ENCODE results near the gene SEPTIN1. TPM values are rescaled to one million over a fixed set of nuclear protein-coding genes. Genes with fewer than 3 reads are reported as not detected.

Gene SEPTIN1
- polyA plus RNA-seq, 5 donors, result 2.0 to 4.0 (median 2.7) TPM

DNA sequence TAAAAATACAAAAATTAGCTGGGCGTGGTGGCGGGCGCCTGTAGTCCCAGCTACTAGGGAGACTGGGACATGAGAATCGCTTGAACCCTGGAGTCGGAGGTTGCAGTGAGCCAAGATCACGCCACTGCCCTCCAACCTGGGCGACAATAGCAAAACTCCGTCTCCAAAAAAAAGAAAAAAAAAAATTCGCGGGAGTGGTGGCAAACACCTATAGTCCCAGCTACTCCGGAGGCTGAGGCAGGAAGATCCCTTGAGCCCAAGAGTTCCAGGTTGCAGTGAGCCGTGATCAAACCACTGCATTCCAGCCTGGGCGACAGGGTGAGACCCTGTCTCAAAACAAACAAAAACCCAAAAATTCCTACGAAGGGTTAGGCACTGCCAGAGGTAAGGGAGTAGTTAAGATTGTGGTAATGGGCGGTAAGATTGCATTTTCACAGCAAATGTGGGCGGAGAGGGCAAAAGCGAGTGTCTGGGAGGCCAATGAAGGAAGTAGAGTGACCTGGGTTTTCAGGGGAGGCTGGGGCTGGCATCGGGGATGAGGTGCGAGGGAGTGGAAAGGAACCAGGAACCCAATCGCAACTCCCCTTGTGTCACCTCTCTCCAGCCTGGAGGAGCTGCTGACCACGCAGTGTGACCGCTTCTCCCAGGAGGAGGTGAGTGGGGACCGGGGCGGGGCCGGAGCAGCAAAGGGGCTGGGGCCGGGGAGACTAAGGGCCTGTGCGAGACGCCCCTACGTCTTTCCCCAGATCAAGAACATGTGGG lies 5.1 kb downstream of the SEPTIN1 start:
- DNase-seq, result no peak

DNA sequence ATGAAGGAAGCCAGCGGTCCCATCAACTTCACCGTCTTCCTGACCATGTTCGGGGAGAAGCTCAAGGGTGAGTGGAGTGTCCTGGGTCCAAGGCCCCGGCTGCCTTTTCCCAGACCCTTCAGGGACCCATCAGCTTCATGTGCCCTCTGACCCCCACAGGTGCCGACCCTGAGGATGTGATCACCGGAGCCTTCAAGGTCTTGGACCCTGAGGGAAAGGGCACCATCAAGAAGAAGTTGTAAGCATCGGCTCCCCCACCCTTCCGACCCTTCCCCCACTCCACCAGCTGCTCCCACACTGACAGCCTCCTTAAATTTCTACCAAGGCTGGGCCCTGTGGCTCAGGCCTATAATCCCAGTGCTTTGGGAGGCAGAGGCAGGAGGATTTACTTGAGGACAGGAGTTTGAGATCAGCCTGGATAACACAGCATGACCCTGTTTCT lies 5.9 kb downstream of the SEPTIN1 start:
- DNase-seq, result no peak

DNA sequence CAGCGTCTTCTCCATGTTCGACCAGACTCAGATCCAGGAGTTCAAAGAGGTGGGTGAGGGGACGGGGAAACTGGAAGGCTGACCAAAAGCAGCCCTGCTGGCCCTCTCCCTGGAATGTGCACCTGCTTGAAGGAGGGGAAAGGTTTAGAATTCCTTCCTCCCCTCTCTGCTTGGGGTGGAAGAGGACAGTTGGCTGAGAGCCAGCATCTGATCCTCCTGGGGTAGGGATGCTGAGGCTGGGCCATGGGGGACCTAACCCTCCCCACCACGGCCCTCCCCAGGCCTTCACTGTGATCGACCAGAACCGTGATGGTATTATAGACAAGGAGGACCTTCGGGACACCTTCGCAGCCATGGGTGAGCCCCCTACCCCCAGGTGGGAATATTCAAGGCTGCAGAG lies 6.5 kb downstream of the SEPTIN1 start:
- no peak for DNase-seq

DNA sequence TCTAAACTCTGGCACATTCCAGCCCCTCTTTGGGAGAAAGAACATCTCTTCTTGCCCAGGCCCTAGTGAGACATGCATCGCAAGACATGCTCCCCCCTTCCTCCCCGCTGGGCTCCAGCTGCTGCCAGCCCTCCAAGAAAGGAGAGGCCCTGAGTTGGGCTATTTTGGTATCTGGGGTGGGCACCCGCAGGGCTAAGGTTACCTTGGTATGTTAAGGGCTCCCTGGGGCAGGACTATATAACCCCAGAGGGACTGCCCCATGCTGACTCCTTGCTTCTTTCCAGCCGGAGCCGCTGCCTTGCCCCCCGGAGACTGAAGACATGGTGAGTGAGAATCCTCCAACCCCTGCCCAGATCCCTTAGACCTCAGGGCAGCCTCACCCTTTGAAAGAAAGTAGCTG lies 7.8 kb downstream of the SEPTIN1 start, which contains the start of gene MYL11:
MYL11 (plus strand) TSS at position 265 of the 400 bp plus-strand sequence; CDS start at position 321, 56 bp downstream.
- no peak for DNase-seq

DNA sequence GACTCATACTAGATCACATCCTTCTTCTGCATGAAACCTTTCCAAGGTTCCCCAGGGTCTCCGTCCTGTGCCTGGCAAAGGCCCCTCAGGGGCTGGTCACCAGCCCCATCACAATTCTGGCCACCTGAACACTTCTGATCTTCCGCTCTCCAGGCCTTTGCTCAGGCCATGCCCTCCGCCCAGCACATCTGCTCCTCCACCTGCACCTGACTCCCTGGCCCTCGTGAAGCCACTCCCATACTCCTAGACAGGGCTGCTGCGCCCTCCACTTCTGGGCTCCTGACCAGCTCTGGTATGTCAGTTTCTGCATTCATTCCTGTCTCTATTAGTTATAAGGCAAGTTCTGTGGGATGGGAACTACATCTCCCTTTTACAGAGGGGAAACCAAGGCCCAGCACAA lies 9.6 kb downstream of the SEPTIN1 start:
- DNase-seq, result no peak

DNA sequence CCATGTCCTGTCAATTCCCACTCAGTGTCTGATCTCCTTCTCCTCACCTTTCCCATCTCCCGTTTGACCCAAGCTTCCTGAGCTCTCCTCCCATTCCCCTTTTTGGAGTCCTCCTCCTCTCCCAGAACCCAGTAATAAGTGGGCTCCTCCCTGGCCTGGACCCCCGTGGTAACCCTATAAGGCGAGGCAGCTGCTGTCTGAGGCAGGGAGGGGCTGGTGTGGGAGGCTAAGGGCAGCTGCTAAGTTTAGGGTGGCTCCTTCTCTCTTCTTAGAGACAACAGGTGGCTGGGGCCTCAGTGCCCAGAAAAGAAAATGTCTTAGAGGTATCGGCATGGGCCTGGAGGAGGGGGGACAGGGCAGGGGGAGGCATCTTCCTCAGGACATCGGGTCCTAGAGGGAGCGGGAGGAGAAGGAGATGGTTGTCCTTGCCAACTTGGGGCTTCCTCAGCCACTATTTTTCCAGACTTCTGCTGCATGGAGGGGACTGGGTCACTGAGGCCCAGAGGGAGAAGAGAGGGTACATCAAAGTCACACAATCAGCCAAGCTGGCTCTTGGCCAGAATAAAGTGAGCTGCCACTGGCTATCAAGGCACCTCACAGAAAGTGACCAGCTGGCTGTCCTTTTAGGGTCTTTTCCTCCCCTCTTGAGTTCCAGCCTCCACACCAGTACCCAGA lies 10.2 kb downstream of the SEPTIN1 start:
- no peak for DNase-seq

DNA sequence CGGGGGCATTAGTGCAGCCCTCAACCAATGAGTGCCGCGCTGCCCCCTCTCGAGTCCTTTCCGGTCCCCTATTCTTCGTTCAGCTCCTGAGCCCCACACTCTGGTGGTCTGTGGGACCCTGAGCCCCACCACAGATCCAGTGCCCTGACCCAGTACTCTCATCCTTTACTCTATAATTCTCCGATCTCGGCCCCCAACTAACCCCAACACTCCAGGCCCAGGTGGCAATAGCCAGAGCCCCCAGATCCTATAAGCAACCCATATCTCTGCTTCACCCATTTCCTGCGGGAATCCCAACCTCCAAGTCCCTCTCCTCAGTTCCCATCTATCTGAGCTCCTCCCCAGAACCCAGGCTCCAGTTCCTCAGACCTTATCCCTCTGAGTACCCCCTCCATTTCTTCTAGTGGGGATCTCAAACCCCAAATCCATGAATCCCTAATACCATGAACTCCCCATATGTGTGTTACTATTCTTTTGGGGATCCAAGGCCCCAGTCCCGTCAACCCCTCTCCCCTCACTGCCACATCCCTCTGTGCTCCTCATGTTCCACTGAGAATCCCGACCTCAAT lies 11.0 kb downstream of the SEPTIN1 start:
- no peak for DNase-seq

DNA sequence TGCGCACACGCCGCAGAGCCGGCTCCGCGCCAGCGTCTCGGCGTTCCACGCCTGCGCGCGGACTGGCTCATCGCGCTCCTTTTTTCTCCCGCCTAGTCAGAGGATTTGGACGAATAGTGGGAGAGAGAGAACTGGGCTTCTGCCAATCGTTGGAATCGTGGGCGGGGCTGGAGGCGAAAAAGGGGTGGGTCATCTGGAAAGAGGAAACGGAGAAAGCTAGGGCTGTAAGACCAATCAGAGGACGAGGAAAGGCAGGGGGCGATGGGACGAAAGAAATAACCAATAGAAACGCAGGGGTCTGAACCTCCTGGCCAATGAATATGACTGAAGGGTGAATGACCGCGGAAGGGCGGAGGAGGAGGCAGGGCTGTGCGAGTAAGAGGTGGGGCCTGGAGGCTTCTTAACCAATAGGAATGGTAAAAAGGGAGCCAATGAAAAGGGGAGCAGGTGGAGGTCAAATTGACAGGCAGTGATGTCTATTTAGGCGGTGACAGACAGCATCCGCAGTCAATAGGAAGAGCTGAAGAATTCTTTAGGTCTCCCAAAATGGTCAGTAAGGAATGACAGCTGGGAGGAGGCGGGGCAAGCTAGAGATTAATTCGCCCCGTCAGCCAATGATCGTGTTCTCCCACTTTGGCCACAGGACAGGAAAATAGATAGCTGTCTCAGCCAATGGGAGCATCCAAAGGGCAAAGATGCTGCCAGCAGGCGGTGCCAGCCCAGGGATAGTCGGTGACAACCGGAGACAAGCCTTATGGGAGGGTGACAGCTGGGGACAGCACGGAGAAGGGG lies 11.7 kb downstream of the SEPTIN1 start, which contains the start of gene TBC1D10B:
TBC1D10B (minus strand) TSS at position 39 of the 792 bp plus-strand sequence. CDS start 311 bp downstream, outside the sequence.
- DNase-seq, result peak; percentile 100

DNA sequence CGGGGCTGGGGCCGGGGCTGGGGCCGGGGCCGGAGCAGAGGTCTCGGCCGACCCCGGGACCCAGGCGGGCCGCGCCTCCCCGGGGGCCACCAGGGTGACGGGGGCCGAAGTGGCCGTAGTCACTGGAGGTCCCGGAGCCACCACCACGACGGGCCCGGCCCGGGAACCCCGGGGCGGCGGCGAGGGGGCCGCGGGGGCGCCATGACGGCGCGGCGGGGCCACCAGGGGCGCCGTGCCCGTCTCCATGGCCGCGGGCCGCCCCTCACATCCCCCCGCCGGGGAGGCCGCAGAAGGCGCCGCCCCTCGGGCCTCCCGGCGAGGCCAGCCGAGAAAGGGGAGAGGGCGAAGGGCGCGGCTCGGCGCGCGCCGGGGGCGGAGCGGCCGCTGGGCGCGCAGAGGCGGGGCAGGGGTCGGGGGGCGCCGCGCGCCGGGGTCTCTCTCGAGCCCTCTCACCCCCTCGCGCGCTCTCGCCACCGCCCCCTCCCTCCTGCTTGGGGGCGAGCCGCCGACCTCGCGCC lies 12.4 kb downstream of the SEPTIN1 start:
- DNase-seq, result no peak

DNA sequence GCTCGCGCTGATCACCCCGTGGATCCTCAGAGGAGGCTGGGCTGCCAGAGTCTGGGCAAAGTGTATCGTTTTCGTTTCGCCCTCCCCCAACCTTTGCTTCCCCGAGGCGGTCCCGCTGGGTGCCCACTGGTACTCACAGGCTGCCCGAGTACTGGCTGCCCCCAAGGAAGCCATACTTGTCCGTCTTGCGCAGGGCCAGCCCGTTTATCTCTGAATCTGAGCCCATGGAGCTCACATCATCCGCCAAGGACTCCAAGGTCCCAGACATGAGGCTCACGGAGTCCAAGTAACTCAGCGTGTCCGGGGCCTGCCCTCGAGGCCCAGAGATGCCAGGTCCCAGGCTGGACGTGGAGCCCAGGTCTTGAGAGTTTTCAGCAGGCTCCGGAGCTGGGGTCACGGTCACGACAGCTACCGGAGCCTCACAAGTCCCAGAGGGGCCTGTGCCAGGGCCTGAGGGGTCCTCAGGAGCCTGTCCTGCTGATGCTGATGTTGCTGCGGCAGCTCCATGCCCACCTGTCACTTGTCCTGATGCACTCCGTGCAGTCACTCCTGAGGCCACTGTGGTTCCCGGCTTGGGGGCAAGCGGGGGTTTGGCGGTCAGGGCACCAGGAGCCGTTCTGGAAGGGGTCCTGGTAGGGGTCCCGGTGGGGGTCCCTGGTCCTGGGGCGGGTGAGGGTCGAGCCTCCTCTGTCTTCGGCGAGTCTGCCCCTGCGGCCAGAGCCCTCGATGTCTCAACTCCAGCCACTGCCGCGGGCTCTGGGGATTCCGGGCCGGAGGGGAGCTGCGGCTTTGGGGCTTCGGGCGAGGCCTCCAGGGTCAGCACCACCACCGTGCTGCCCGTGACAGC lies 13.0 kb downstream of the SEPTIN1 start:
- DNase-seq, result no peak

DNA sequence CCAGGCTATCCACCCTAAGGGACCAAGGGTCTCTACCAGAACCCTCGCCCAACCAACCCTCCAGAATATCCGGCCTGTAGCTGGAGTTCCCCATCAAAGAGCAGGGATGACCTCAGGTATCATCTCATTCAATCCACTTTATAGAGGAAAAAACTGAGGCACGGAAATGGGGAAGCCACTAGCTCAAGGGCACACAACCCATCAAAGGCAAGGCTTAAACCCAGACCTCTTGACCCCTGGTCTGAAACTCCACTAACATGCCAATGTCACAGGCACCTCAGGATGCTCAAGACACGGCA lies 13.6 kb downstream of the SEPTIN1 start:
- DNase-seq, result no peak

DNA sequence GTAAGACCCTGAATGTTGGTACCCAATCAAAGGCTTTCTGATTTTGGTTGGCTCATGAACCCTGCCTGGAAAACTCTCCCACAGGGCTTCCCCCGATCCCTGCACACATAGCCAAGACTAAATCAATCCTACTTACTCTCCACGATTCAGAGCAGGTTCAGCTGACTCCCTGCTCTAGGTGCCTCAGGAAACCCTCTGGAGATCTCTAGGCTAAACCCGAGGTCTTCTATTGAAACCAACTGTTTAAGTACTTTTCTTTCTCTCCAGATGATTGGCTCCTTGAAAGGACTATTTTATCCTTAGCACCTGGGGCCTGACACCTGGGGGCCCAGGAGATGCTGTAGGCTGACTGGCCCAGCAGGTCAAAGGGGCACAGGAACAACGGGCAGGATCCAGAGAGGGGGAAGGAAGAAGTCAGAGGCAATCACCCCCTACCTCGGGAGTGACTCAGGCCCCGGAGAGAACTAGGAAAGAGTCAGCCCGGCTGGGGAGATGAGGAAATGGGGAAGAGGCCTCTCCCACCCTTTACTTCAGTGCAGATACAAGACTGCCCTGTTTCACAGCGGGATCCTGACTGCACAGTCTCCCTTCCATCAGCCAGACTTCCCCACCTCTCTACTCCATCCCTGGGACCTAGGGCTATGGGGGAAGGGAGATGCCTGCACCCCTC lies 14.1 kb downstream of the SEPTIN1 start:
- DNase-seq, result no peak

DNA sequence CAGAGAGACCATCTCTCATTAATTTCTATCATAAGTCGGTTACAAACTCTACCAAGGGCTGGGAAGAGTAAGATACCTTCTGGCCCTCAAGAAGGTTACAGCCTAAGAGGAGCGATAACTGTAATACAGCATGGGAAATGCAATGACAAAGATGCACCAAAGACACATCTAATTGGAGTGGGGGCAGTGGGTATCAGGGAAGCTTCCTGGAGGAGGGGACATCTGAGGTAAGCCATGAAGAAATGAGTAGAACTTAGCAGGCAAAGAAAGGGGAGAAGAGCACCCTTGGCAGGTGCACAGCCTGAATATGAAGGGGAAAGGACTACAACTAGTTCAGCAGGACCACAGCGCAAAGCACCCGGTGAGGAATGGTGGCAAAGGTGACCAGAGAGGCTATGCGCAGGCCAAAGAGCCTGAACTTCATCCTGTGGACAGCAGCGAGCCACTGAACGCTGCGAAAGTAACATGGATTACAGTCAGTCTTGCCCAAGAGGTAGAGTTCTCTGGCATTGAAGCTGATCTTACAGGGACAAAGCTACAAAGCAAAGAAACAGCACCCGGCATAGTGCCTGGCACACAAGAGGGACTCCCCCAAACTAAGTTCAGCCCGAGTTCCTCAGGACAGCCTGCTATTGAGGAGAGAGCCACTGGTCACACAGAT lies 14.9 kb downstream of the SEPTIN1 start:
- no peak for DNase-seq

DNA sequence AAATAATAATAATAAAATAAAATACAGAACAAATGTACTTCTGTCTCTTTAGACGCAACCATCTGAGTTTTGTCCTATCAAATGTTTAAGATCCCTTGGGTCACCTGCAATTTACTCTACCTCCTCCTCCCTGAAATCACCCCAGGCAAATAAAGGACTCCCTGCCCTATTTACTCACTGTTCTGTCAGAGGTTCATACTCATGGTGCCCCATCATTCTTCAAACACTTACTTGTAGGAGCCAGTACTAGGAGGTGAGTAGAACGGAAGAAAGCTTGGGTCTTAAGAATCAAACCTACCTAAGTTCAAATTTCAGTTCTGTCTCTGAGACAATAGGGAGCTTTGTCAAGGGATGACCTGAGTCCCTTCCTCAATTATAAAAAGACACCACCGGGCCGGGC lies 15.8 kb downstream of the SEPTIN1 start:
- DNase-seq, result no peak

DNA sequence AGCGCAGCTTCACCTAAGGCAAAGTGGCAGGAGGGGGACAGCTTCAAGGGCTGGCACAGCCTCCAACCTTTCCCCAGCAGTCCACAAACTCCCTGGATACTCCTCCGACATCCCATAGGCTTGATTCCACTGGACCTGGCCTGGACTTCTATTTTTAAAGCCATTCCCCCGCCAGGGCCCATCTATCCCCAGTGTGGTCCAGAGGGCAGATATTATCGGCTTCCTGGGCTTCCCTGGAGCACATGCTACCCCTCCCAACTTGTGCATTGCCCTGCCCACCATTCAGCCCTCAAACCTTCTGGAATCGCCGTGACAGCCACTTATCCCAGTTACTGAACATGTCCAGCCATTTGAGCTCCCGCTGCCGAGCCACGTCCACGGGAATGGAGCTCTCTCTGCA lies 17.2 kb downstream of the SEPTIN1 start:
- DNase-seq, result no peak

DNA sequence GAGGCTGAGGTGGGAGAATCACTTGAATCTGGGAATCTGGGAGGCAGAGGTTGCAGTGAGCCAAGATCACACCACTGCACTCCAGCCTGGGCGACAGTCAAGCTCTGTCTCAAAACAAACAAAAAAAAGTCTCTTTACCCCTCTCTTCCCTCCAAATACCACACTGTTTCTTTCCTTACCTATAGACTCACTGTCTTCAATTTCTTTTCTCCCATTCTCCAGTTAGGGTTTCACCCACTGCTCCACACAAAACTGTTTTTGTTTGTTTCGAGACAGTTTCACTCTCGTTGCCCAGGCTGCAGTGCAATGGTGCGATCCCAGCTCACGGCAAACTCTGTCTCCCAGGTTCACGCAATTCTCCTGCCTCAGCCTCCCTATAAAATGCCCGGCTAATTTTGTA lies 21.2 kb downstream of the SEPTIN1 start:
- DNase-seq, result no peak

DNA sequence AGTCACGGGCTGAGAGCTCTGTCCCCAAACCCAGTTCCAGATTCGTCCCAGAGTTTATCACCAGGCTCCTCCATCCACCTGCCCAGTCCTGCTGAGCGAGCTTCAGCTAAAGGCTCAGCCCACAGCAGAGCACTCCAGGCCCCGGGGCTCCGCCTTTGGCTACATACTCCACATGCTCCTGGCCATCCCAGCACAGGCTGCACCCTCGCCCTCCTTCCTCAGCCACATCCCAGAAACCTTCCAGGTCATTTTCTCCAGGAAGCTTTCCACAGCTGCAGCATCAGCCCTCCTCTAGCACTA lies 22.5 kb downstream of the SEPTIN1 start:
- no peak for DNase-seq

DNA sequence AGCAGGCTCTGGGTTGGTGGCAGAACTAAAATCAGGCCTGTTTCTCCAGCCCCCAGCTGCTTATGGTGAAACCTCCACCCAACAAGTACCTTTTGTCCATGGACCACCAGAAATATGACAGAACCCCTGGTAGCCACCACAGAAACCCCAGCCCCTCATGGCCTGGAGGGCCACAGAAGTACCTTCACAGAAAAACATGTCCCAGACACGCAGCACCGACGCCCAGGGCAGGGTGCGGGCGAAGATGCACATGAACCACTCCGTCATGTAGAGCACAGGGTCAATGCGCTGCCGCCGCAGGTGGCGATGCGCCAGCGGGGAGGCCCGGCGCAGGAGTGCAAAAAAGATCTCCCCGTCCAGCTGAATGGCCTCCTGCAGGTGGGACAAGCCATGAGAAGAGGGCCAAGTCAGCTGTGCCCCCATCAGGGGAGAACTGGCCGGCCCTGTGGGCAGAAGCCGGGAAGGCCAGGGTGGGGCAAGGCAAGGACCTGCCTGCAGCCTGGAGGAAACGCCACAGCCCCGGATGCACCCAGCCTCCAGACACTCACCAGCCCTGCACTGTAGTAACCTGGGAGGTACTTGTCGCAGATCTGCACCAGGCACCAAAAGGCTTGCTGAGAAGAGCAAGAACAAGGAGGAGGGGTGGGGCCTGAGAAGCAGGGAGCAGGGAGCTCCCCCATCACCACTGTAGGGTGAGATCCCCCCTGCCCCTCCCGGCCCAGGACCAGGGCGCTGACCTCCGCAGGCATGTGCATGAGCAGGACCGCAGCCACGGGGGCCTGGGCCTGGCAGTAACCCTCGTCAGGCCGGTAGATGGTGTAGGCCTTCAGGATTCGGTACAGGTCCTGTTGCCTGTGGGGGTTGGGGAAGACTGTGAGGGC lies 23.1 kb downstream of the SEPTIN1 start:
- no peak for DNase-seq

DNA sequence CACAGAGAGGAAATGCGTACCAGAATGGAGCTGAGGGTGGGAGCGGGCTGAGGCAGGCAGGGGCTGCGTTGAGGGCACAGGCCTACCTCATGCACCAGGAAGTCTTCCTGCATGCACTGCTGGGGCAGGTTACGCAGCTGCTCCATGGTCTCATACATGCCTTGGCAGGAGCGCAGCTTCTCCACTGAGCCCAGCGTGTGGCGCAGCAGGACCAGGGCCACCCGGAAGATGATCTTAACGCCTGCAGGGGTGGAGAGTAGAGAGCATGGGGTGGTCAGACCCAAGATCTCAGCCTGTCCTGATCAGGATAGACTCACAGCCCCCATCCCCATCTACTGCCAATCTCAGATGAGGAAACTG lies 23.8 kb downstream of the SEPTIN1 start:
- DNase-seq, result no peak

Data from right lung (tissue), 5 donors.